Peyer's patch (tissue), 4 donors: ENCODE data around the gene ISG20L2. TPM values are rescaled to one million over a fixed set of nuclear protein-coding genes. Genes with fewer than 3 reads are reported as not detected.
"Not testable (repeated sequence)": the region's sequence is repeated elsewhere in the genome, so short reads cannot be mapped to it uniquely, and the experiment has no call there.

Experiments
- DNase-seq, 3 donors: peaks; one replicate each; pipeline ENCODE4 v3.0.0-alpha.2; 2017 to 2019
- H3K27ac ChIP-seq, 4 donors: fragments of 200-600 bp; sonication (generic); one replicate each; pipeline ENCODE4 v1.5.1; 2016 to 2019
- H3K27me3 ChIP-seq, 2 donors: fragments of 200-600 bp; sonication (generic); one replicate each; pipeline ENCODE4 v1.5.1; 2019
- H3K36me3 ChIP-seq, 3 donors: fragments of 200-600 bp; sonication (generic); one replicate each; pipeline ENCODE4 v1.5.1; 2016 to 2019
- H3K4me1 ChIP-seq, 4 donors: fragments of 200-600 bp; sonication (generic); one replicate each; pipeline ENCODE4 v1.5.1; 2016 to 2019
- H3K4me3 ChIP-seq, 4 donors: fragments of 200-600 bp; sonication (generic); 1 replicate in 3 of 4; 2 replicates in 1 of 4; pipeline ENCODE4 v1.5.1; 2016 to 2019; ENCODE audit warnings: mild to moderate bottlenecking in 1 of 4
- H3K9me3 ChIP-seq, 4 donors: fragments of 200-600 bp; sonication (generic); one replicate each; pipeline ENCODE4 v1.5.1; 2016 to 2019; ENCODE audit warnings: mild to moderate bottlenecking in 1 of 4
- POLR2A ChIP-seq, 2 donors: fragments of 450-650 bp; IDR thresholded peaks; one replicate each; pipeline ENCODE4 v1.5.1; 2017; ENCODE audit warnings: antibody characterized with exemption in 2 of 2, mild to moderate bottlenecking in 2 of 2, moderate library complexity in 2 of 2
- total RNA-seq, 4 donors: library from RNA; depleted of rRNA; stranded (reverse); fragments of >200 nt; gene quantifications; one replicate each; pipeline ENCODE4 v1.1.0, GENCODE V29; 2016
- TF ChIP-seq, protein P1 (sequence below), 6 experiments: fragments of 450-650 bp in 4 of 6; fragments of 200-600 bp in 2 of 6; sonication (generic) in 1 of 6; IDR thresholded peaks; one replicate each; pipeline ENCODE4 v1.5.1; 2017 to 2019; ENCODE audit warnings: antibody characterized with exemption in 6 of 6, mild to moderate bottlenecking in 3 of 6, moderate library complexity in 1 of 6

Gene ISG20L2
- total RNA-seq, 4 donors from 2014 or later = 22.4 to 47.2 (median 27.9) TPM

DNA sequence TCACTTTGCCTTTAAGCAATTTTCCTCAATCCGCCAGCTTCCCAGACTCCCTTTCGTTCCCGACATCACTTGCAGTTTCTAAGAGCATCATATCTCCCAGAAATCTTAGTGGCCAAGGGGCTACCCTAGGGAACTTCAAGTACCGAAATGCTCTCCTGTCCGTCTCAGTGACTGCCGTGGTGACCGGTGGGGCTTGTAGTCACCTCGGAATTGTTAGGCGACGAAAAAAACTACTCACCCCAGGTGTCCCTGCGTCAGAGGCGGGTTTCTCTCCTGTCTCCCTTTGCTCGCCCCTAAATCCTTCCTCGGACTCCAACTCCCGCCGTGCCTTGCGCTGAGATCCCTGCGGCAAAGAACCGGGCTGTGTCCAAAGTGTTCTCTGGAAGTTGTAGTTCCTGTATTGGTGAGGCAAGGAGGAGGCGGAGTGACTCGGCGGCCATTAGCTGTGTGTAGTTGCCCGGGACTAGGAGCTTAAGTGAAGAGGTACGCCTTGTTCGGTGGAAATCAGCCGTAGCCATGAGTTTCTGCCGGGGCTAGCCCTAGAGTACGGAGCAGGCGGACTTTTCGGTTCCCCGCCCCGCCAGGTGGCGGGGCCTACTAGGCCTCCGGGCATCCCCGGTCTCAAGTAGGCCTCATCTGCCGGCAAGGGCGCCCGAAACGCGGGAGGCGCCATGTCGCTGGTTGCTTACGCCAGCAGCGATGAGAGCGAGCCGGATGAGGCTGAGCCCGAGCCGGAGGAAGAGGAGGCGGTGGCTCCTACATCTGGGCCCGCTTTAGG is 38.7 kb upstream of the ISG20L2 start, which contains the start of gene PRCC:
Gene PRCC (plus strand): TSS at position 435 of the 778 bp plus-strand sequence. CDS start 237 bp downstream, at position 672.
- peaks cover 0 to 36% (median 4%) of the 10 kb centered on the region in 4 donors for H3K4me1 ChIP-seq

GRCh38 chr1:156766298-156767100 is 37.9 kb upstream of the ISG20L2 start:
- Histone ChIP-seq H3K36me3 (peaks cover 0 to 16% (median 0%) of the 10 kb centered on the region in 3 donors), H3K9me3 (no peaks in the 10 kb centered on the region), H3K4me3 (peak overlapping the region; percentile 45 to 88 (median 77)), H3K27ac (peak overlapping the region; percentile 73 to 92 (median 83)), H3K4me1 (peaks cover 0 to 36% (median 4%) of the 10 kb centered on the region in 4 donors), H3K27me3 (no peaks in the 10 kb centered on the region)
- TF ChIP-seq POLR2A (IDR thresholded peaks at IDR 0.05) = peak in 1 of 2 donors; percentile 33
- TF ChIP-seq, protein P1, sequence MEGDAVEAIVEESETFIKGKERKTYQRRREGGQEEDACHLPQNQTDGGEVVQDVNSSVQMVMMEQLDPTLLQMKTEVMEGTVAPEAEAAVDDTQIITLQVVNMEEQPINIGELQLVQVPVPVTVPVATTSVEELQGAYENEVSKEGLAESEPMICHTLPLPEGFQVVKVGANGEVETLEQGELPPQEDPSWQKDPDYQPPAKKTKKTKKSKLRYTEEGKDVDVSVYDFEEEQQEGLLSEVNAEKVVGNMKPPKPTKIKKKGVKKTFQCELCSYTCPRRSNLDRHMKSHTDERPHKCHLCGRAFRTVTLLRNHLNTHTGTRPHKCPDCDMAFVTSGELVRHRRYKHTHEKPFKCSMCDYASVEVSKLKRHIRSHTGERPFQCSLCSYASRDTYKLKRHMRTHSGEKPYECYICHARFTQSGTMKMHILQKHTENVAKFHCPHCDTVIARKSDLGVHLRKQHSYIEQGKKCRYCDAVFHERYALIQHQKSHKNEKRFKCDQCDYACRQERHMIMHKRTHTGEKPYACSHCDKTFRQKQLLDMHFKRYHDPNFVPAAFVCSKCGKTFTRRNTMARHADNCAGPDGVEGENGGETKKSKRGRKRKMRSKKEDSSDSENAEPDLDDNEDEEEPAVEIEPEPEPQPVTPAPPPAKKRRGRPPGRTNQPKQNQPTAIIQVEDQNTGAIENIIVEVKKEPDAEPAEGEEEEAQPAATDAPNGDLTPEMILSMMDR (IDR thresholded peaks at IDR 0.05) = no peak
- DNase-seq = peak in 2 of 3 donors; percentile 14 to 74

More for the DNA sequence above, 38.7 kb upstream of the ISG20L2 start, which contains the start of gene PRCC:
- peak; percentile 97 to 99 (median 97) for DNase-seq
- Histone ChIP-seq H3K36me3 (peaks cover 0 to 18% (median 0%) of the 10 kb centered on the region in 3 donors), H3K4me3 (peak within 1 kb of the TSS; percentile 85 to 92 (median 88)), H3K27ac (peak within 1 kb of the TSS; percentile 85 to 92 (median 92)), H3K9me3 (no peaks in the 10 kb centered on the region), H3K27me3 (no peaks in the 10 kb centered on the region)
- TF ChIP-seq, protein P1 (IDR thresholded peaks at IDR 0.05) = peak in 1 of 6 experiments; percentile 10
- TF ChIP-seq POLR2A (IDR thresholded peaks at IDR 0.05) = peak; percentile 9 to 48

DNA sequence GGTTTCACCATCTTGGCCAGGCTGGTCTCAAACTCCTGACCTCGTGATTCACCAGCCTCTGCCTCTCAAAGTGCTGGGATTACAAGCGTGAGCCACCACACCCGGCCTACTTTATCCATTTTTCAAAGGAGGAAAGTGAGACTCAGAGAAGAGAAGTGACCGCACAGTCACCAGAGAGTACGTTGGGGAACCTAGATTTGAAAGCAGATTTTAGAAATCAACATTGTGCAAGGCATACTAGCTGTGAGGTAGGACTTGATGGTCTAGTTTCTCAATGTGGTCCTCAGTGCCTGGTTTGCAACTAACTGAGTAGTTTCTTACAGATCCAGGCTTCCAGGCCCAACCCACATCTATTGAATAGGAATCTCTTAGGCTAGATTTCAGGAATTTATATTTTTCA is 37.1 kb upstream of the ISG20L2 start:
- DNase-seq = peak in 1 of 3 donors; percentile 2
- Histone ChIP-seq H3K36me3 (peaks cover 0 to 8% (median 0%) of the 10 kb centered on the region in 3 donors), H3K4me1 (peaks cover 0 to 31% (median 4%) of the 10 kb centered on the region in 4 donors), H3K9me3 (no peaks in the 10 kb centered on the region), H3K4me3 (peak overlapping the region in 3 of 4 donors; percentile 45 to 88 (median 69)), H3K27ac (peak overlapping the region in 1 of 4 donors; percentile 73), H3K27me3 (no peaks in the 10 kb centered on the region)
- no peak for TF ChIP-seq POLR2A (IDR thresholded peaks at IDR 0.05)
- TF ChIP-seq, protein P1 (IDR thresholded peaks at IDR 0.05) = no peak

DNA sequence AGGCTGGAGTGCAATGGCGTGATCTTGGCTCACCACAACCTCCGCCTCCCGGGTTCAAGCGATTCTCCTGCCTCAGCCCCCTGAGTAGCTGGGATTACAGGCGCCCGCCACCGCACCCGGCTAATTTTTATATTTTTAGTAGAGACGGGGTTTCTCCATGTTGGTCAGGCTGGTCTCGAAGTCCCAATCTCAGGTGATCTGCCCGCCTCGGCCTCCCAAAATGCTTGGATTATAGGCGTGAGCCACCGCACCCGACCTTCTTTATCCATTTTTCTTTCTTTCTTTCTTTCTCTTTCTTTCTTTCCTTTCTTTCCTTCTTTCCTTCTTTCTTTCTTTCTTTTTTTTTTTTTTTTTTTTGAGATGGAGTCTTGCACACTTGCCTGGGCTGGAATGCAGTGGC is 36.6 kb upstream of the ISG20L2 start:
- H3K36me3 ChIP-seq, H3K9me3 ChIP-seq, H3K4me3 ChIP-seq, H3K27me3 ChIP-seq, DNase-seq, H3K27ac ChIP-seq: not testable (repeated sequence)
- H3K4me1 ChIP-seq = peaks cover 0 to 27% (median 4%) of the 10 kb centered on the region in 4 donors

DNA sequence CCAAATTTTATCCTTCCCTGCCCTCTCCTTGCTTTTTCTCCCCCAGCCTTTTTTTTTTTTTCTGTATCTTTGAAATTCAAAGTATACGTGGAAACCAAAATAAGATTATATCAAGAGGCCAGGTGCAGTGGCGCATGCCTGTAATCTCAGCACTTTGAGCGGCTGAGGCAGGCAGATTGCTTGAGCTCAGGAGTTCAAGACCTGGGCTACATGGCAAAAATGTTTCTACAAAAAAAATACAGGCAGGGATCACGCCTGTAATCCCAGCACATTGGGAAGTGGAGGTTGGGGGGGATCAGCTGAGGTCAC is 32.2 kb upstream of the ISG20L2 start:
- Histone ChIP-seq H3K9me3 (no peaks in the 10 kb centered on the region), H3K36me3 (no peaks in the 10 kb centered on the region), H3K4me3 (no peak overlapping the region), H3K4me1 (peaks cover 0 to under 1% (median 0%) of the 10 kb centered on the region in 4 donors), H3K27ac (no peak overlapping the region), H3K27me3 (no peaks in the 10 kb centered on the region)
- DNase-seq = no peak
- TF ChIP-seq, protein P1 (IDR thresholded peaks at IDR 0.05) = no peak
- TF ChIP-seq POLR2A (IDR thresholded peaks at IDR 0.05) = no peak
